Activated naive CD4-positive, alpha-beta T cell treated with anti-CD3 and anti-CD28 coated beads, Interleukin-2, amount 10 ng/mL, durations not matched to agents 7 days and 5 days (primary cell): Measurements from ENCODE around the gene ALPK1.
"Not testable (repeated sequence)": the region's sequence is repeated elsewhere in the genome, so short reads cannot be mapped to it uniquely, and the experiment has no call there.

Experiments
- CTCF ChIA-PET: fragments of 350-600 bp; sonication (Branson Sonifier 250); formaldehyde crosslinking; loops from one replicate; lab custom pipeline; 2021; ENCODE audit warnings: antibody characterized with exemption; lab: Charles Lee
- DNase-seq: peaks from one replicate; pipeline ENCODE4 v3.0.0-alpha.2; 2020
- H3K27ac Mint-ChIP-seq: one replicate; pipeline ENCODE4 v1.8.0; 2021; ENCODE audit warnings: mild to moderate bottlenecking, moderate library complexity, mixed read lengths
- H3K27me3 Mint-ChIP-seq: one replicate; pipeline ENCODE4 v1.8.0; 2021; ENCODE audit warnings: mild to moderate bottlenecking, mixed read lengths
- H3K36me3 Mint-ChIP-seq: one replicate; pipeline ENCODE4 v1.8.0; 2021; ENCODE audit warnings: mixed read lengths
- H3K4me1 Mint-ChIP-seq: one replicate; pipeline ENCODE4 v1.8.0; 2021; ENCODE audit warnings: mixed read lengths
- H3K4me3 Mint-ChIP-seq: one replicate; pipeline ENCODE4 v1.8.0; 2021; ENCODE audit warnings: mild to moderate bottlenecking, moderate library complexity, mixed read lengths
- H3K9me3 Mint-ChIP-seq: one replicate; pipeline ENCODE4 v1.8.0; 2021; ENCODE audit warnings: mixed read lengths

Gene ALPK1

DNA sequence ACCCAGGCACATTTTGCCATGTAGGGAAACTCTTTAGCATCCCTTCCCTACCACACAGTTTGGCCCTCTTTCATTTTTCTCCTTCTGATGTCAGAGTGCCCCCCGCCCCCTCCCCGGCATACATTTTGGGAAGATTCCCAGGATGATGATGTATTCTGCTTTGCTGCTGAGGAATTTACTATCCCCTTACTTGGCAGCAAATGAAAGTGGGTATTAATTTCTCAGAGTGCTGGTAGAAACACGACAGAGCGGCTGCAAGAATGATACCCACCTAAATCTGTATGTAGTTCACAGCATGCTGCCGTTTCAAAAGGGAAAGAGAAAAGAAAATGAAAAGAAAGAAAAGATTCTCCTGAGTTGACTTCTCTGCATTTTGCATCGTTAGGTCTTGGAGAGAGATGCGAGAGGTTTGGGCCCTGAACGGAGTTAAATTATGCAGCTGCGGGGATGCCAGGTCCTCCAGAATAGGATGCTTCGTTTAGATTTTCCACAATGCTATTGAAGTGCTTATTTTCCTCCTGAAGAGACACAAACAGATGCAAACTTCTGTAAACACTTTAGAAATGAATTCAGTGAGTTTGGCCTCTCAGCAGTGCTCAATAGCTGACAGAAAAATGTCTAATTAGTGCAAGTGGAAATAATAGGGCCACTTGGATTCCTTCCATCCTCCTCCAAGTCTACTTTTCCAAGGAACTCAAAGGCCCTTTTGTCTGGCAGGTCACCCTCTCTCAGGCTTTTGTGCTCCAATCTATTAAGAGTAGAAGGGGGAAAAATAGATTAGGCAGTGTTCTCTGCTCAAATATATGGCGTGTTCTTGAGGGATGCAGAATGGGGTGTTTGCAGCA, 106.2 kb downstream of the ALPK1 start:
- H3K27me3 Mint-ChIP-seq: no peaks in the 10 kb centered on the region
- CTCF ChIA-PET: no interaction called here
- H3K36me3 Mint-ChIP-seq: peaks cover 3% of the 10 kb centered on the region
- no peak overlapping the region for H3K27ac Mint-ChIP-seq
- DNase-seq: no peak
- H3K9me3 Mint-ChIP-seq: no peaks in the 10 kb centered on the region
- H3K4me1 Mint-ChIP-seq: no peaks in the 10 kb centered on the region
- H3K4me3 Mint-ChIP-seq: no peak overlapping the region

DNA sequence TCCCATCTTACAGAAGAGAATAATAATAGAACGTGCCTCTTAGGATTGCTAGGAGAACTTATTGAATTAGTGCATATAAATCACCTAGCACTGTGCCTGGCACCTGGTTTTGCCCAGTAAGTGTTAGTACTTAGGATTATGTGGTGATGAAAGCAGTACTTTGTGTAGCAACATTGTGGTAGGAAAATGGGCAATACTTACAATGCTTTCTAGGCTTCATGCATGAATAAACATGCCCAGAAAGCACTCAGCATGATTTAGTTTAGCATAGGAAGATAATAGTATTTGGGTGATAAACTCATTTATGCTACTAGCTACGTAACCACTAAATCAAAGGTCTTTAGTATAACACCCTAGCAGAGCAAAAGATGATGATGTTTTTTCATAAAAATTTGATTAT, 113.2 kb downstream of the ALPK1 start:
- Mint-ChIP-seq H3K9me3 (no peaks in the 10 kb centered on the region), H3K4me3 (no peak overlapping the region), H3K27me3 (no peaks in the 10 kb centered on the region), H3K27ac (no peak overlapping the region), H3K36me3 (peaks cover 11% of the 10 kb centered on the region), H3K4me1 (no peaks in the 10 kb centered on the region)
- CTCF ChIA-PET: no interaction called here
- DNase-seq: no peak

DNA sequence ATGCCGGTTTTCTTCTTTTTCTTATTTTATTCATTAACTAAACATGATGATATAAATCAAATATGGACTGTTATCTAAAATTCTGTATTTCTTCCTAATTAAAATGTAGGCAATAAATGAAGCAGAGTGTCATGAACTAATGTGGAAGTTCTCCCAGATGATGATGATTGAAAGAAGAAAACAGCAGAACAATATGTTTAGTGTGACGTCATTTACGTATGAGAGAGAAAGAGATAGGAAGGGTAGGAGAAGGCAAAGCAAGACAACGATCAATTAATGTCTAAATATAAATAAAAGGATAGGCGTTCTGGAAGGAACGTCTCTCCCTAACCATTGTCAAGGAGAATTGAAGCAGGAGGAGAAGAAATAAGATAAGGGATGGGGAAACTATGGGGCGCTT, 113.6 kb downstream of the ALPK1 start:
- H3K4me3 Mint-ChIP-seq: no peak overlapping the region
- DNase-seq: no peak
- CTCF ChIA-PET: no interaction called here
- no peaks in the 10 kb centered on the region for H3K27me3 Mint-ChIP-seq
- no peak overlapping the region for H3K27ac Mint-ChIP-seq
- no peaks in the 10 kb centered on the region for H3K4me1 Mint-ChIP-seq
- H3K36me3 Mint-ChIP-seq: peaks cover 11% of the 10 kb centered on the region
- H3K9me3 Mint-ChIP-seq: no peaks in the 10 kb centered on the region

DNA sequence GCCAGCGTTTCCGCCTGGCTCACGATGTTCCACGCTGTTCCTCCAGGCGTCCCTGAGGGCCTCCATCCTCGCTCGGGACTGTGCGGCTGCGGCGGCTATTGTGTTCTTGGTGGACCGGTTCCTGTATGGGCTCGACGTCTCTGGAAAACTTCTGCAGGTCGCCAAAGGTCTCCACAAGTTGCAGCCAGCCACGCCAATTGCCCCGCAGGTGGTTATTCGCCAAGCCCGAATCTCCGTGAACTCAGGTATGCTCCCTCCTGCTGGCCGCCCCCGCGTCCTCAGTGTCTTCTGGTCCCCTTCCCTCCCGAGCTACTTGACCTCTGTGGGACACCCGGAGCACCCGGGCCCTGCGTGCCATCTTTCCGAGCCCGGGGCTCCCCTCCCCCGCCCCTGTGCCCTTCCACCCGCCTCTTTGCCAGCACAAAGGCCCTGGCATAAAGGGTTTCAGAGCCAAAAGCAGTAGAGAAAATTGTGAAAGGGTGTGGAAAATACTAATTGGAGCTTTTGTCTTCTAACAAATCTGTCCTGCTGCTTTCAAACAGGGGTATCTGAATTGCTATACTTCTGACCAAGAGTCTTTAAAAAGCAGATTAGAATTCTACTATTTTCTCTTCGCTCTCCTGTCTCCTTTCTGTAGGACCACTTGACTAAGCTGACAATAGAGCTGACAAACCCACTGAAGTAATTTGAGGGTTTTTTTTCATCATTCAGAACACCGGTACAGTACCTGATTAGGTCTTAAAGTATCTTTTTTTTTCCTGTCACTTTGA, 114.8 kb downstream of the ALPK1 start:
- Mint-ChIP-seq H3K27ac (no peak overlapping the region), H3K9me3 (no peaks in the 10 kb centered on the region), H3K4me3 (no peak overlapping the region), H3K36me3 (peaks cover 13% of the 10 kb centered on the region), H3K4me1 (no peaks in the 10 kb centered on the region), H3K27me3 (no peaks in the 10 kb centered on the region)
- DNase-seq: no peak
- CTCF ChIA-PET: no interaction called here

DNA sequence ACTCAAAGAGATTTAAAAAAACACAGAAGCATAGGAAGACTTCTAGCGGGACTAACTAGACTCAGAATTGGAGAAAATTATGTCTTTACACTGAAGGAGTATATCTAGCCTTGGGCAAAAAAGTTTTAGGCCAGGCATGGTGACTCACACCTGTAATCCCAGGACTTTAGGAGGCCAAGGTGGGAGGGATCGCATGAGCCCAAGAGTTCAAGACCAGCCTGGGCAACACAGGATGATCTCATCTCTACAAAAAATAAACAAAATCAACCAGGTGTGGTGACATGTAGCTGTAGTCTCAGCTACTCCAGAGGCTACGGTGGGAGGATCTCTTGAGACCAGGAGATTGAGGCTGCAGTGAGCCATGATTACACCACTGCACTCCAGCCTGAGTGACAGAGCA, 119.3 kb downstream of the ALPK1 start:
- Mint-ChIP-seq H3K27me3 (no peaks in the 10 kb centered on the region), H3K36me3 (peaks cover 13% of the 10 kb centered on the region), H3K4me3 (no peak overlapping the region), H3K27ac (no peak overlapping the region), H3K9me3 (no peaks in the 10 kb centered on the region), H3K4me1 (no peaks in the 10 kb centered on the region)
- no peak for DNase-seq
- CTCF ChIA-PET: no interaction called here

DNA sequence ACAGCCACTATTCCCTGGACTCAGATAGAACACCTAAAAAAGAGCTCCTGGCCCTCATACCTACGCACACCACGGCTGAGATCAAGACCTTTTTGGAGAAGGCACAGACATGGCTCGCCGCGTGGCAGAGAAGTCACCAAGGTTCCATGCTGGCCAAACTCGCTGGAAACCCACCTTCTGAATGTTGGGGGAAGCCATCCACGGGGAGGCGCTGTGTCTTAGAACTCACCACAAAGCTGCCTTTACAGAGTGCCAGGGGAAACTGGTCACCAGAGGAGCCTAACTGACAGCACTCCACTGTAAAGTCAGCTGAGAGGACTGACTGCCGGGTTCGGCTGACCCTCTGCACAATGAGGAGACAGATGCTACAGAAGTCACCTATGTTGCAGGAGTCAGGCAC, 120.9 kb downstream of the ALPK1 start:
- CTCF ChIA-PET: no interaction called here
- Mint-ChIP-seq H3K4me3 (no peak overlapping the region), H3K4me1 (no peaks in the 10 kb centered on the region), H3K27ac (no peak overlapping the region), H3K27me3 (no peaks in the 10 kb centered on the region), H3K36me3 (peaks cover 13% of the 10 kb centered on the region), H3K9me3 (no peaks in the 10 kb centered on the region)
- no peak for DNase-seq

DNA sequence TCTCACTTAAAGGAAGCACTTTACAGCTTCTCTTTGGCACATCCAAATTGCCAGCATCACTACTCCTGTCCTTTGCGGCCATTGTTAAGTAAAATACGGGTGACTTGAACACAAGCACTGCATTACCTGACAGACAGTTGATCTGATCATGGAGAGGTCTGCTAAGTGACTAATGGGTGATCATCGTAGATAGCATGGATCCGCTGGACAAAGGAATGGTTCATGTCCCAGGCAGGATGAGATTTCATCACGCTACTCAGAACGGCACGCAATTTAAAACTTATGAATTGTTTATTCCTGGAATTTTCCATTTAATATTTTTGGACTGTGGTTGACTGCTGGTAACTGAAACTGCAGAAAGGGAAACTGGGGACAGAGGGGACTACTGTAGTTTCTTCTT, 124.7 kb downstream of the ALPK1 start:
- H3K36me3 Mint-ChIP-seq: peaks cover 3% of the 10 kb centered on the region
- H3K9me3 Mint-ChIP-seq: no peaks in the 10 kb centered on the region
- CTCF ChIA-PET: no interaction called here
- no peak overlapping the region for H3K27ac Mint-ChIP-seq
- no peaks in the 10 kb centered on the region for H3K27me3 Mint-ChIP-seq
- H3K4me1 Mint-ChIP-seq: no peaks in the 10 kb centered on the region
- no peak for DNase-seq
- H3K4me3 Mint-ChIP-seq: no peak overlapping the region

DNA sequence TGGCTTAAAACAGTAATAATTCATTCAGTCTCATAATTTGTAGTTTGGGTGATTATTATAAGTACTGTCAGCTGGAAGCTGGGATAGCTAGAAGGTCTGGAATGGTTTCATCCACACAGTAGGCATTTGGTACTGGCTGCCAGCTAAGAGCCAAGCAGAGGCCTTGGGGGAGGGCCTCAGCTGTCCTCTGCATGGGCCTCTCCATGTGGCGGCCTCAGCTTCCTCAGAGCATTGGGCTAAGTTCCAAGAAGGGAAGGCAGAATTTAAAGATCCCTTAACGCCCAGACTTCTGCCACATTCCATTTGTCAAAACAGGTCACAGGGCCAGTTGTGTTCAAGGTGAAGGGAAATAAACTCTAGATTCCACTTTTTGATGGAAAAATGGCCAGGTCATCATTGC, 125.5 kb downstream of the ALPK1 start:
- Mint-ChIP-seq H3K27me3 (no peaks in the 10 kb centered on the region), H3K4me3 (no peak overlapping the region), H3K4me1 (no peaks in the 10 kb centered on the region), H3K36me3 (peaks cover 3% of the 10 kb centered on the region), H3K27ac (no peak overlapping the region), H3K9me3 (no peaks in the 10 kb centered on the region)
- CTCF ChIA-PET: no interaction called here
- DNase-seq: no peak

DNA sequence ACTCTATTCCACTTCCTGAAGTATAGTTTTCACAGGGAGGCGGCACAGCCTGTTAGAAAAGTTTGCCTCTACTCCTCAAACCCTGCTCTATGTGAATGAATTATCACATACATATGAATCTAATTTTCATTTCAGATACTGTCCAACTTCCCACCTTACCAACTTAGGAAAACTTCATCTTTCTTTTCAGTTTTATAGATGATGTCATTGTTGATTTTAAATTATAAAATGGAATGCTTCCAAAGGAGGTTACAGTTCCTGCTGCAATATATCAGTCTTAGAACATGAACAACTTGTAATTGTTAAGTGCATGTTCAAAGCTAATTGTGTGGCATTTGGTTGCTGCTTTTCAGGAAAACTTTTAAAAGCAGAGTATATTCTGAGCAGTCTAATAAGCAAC, 126.4 kb downstream of the ALPK1 start:
- no peaks in the 10 kb centered on the region for H3K9me3 Mint-ChIP-seq
- peaks cover 3% of the 10 kb centered on the region for H3K36me3 Mint-ChIP-seq
- no peak overlapping the region for H3K27ac Mint-ChIP-seq
- no peaks in the 10 kb centered on the region for H3K4me1 Mint-ChIP-seq
- no peak for DNase-seq
- CTCF ChIA-PET: no interaction called here
- H3K27me3 Mint-ChIP-seq: no peaks in the 10 kb centered on the region
- H3K4me3 Mint-ChIP-seq: no peak overlapping the region

DNA sequence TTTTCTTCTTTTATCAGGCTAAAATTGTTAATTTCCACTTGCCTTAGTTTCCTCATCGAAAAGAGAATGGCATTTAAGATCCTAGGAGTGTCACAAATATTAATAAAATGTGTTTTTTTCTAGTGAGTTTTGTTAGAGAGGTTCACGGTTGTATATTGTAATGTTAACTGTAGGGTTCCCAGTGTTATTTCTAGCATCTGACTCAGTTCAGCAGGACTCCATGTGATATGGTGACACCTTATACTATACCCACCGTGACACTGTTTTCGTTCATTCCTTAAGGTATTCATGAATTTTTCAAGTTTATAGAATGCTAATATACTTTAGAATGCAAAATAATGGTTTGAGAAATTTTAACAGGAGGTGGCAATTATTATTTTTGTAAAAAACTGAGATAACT, 128.7 kb downstream of the ALPK1 start:
- Mint-ChIP-seq H3K4me1 (no peaks in the 10 kb centered on the region), H3K4me3 (no peak overlapping the region), H3K36me3 (peaks cover 3% of the 10 kb centered on the region), H3K9me3 (no peaks in the 10 kb centered on the region), H3K27ac (no peak overlapping the region), H3K27me3 (no peaks in the 10 kb centered on the region)
- CTCF ChIA-PET: no interaction called here
- DNase-seq: no peak

DNA sequence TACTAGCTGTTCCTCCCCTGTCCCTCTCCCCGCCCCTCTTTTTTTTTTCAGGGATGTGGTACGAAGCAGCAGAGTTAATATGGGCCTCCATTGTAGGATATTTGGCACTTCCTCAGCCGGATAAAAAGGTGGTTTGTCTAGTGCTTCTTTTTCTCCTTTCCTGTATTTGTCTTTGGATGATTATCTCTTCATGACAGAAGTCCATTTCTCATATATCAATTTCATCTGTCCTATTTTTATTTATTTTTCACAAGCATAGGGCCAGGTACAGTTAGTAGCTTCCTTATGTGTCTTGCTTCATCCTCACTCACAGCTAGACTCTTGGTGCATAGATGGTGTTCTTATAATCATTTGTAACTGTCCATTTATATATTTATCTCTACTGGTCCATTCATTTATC, 129.2 kb downstream of the ALPK1 start:
- Mint-ChIP-seq H3K9me3 (no peaks in the 10 kb centered on the region), H3K4me1 (no peaks in the 10 kb centered on the region), H3K27ac (no peak overlapping the region), H3K36me3 (peaks cover 3% of the 10 kb centered on the region), H3K4me3 (no peak overlapping the region), H3K27me3 (no peaks in the 10 kb centered on the region)
- no peak for DNase-seq
- CTCF ChIA-PET: no interaction called here

DNA sequence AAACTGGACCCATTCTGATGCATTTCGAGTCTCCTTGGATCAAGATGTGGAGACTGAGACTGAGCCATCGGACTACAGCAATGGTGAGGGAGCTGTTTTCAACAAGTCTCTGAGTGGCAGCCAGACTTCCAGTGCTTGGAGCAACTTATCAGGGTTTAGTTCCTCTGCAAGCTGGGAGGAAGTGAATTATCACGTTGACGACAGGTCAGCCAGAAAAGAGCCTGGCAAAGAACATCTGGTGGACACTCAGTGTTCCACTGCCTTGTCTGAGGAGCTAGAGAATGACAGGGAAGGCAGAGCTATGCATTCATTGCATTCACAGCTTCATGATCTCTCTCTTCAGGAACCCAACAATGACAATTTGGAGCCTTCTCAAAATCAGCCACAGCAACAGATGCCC, 134.0 kb downstream of the ALPK1 start:
- CTCF ChIA-PET: no interaction called here
- no peaks in the 10 kb centered on the region for H3K9me3 Mint-ChIP-seq
- H3K4me3 Mint-ChIP-seq: no peak overlapping the region
- no peaks in the 10 kb centered on the region for H3K36me3 Mint-ChIP-seq
- no peak for DNase-seq
- H3K27ac Mint-ChIP-seq: no peak overlapping the region
- no peaks in the 10 kb centered on the region for H3K27me3 Mint-ChIP-seq
- no peaks in the 10 kb centered on the region for H3K4me1 Mint-ChIP-seq

DNA sequence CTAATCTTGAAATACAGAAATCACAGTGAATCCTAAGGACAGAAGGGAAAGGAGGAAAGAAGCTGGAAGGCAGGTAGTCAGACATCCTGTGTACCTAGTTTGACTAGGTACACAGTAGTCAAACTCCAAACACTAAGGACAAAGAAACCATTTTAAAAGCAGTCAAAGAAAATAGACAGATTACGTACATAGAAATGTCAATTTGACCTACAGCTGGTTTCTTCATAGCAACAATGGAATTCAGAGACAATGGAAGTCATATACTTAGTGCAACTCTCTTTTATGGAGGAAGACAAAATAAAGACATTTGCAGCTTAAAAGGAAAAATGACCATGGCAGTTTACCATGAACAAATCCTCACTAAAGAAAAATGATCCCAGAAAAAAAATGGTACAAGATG, 139.8 kb downstream of the ALPK1 start:
- H3K9me3 Mint-ChIP-seq: no peaks in the 10 kb centered on the region
- no peak for DNase-seq
- H3K27me3 Mint-ChIP-seq: no peaks in the 10 kb centered on the region
- no peak overlapping the region for H3K27ac Mint-ChIP-seq
- CTCF ChIA-PET: no interaction called here
- H3K4me3 Mint-ChIP-seq: no peak overlapping the region
- H3K4me1 Mint-ChIP-seq: no peaks in the 10 kb centered on the region
- H3K36me3 Mint-ChIP-seq: peaks cover 15% of the 10 kb centered on the region

DNA sequence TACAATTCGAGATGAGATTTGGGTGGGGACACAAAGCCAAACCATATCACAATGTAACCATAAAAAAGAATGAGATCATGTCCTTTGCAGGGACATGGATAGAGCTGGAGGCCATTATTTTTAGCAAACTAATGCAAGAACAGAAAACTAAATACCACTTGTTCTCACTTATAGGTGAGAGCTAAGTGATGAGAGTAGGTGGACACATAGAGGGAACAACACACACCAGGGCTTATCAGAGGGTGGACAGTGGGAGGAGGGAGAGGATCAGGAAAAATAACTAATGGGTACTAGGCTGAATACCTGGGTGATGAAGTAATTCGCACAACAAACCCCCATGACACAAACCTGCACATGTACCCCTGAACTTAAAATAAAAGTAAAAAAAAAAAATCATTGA, 145.1 kb downstream of the ALPK1 start:
- H3K36me3 Mint-ChIP-seq: peaks cover 25% of the 10 kb centered on the region
- DNase-seq, H3K4me3 Mint-ChIP-seq, H3K4me1 Mint-ChIP-seq, H3K9me3 Mint-ChIP-seq, CTCF ChIA-PET, H3K27me3 Mint-ChIP-seq, H3K27ac Mint-ChIP-seq: not testable (repeated sequence)
